HTERT RPE-1 (cell line): ENCODE measurements around the gene HPD.
"Not testable (repeated sequence)": the region's sequence is repeated elsewhere in the genome, so short reads cannot be mapped to it uniquely, and the experiment has no call there.

Experiments used
- in situ Hi-C: fragments of 300-500 bp; cut with MboI; formaldehyde crosslinking; loops from 4 replicates; pipeline ENCODE4 v1.14.3; 2020; ENCODE audit warnings: low sequenced_read_pairs

The HPD gene

GRCh38 chr12:121858662-121859572, at the start of gene HPD:
Gene HPD (minus strand): TSS chr12:121858859. CDS start chr12:121858823, 36 bp downstream.
- in situ Hi-C loops: no loop called here

GRCh38 chr12:121905746-121906145, 47.1 kb upstream of the HPD start:
- in situ Hi-C loops: no loop called here

GRCh38 chr12:121903202-121903601, 44.5 kb upstream of the HPD start:
- in situ Hi-C loops: no loop called here

- in situ Hi-C loops: no loop called here
Observed at GRCh38 chr12:121899590-121899989, 40.9 kb upstream of the HPD start.

- in situ Hi-C loops: no loop called here
Observed at GRCh38 chr12:121898287-121898686, 39.6 kb upstream of the HPD start.

GRCh38 chr12:121894633-121895032, 36.0 kb upstream of the HPD start:
- in situ Hi-C loops: no loop called here

GRCh38 chr12:121893961-121894460, 35.4 kb upstream of the HPD start:
- in situ Hi-C loops: no loop called here

GRCh38 chr12:121892673-121893561, 34.3 kb upstream of the HPD start:
- in situ Hi-C loops: no loop called here

GRCh38 chr12:121889661-121890060, 31.0 kb upstream of the HPD start:
- in situ Hi-C loops: not testable (repeated sequence)

- in situ Hi-C loops: no loop called here
Observed at GRCh38 chr12:121889274-121889624, 30.6 kb upstream of the HPD start.

GRCh38 chr12:121888478-121889273, 30.0 kb upstream of the HPD start, which contains the start of gene PSMD9:
Gene PSMD9 (plus strand): TSS chr12:121888790. CDS start chr12:121888857, 67 bp downstream.
- in situ Hi-C loops: no loop called here

GRCh38 chr12:121888083-121888477, 29.4 kb upstream of the HPD start:
- in situ Hi-C loops: no loop called here

GRCh38 chr12:121885129-121885528, 26.5 kb upstream of the HPD start:
- in situ Hi-C loops: not testable (repeated sequence)

- in situ Hi-C loops: no loop called here
Observed at GRCh38 chr12:121883315-121883660, 24.6 kb upstream of the HPD start.

- in situ Hi-C loops: not testable (repeated sequence)
Observed at GRCh38 chr12:121876080-121876447, 17.4 kb upstream of the HPD start.

GRCh38 chr12:121875582-121875981, 16.9 kb upstream of the HPD start:
- in situ Hi-C loops: no loop called here

GRCh38 chr12:121874071-121874470, 15.4 kb upstream of the HPD start:
- in situ Hi-C loops: no loop called here

- in situ Hi-C loops: no loop called here
Observed at GRCh38 chr12:121873216-121873569, 14.5 kb upstream of the HPD start.

- in situ Hi-C loops: no loop called here
Observed at GRCh38 chr12:121872546-121873215, 14.0 kb upstream of the HPD start.

- in situ Hi-C loops: no loop called here
Observed at GRCh38 chr12:121871467-121871866, 12.8 kb upstream of the HPD start.
